NCI-H1694 treated with DMSO at 0.1 percent for 48 hours (cell line): ENCODE results near the gene DST.
A peak's percentile ranks its signal among the peaks of the same experiment; 100 is the strongest.
"Not testable (repeated sequence)": the region's sequence is repeated elsewhere in the genome, so short reads cannot be mapped to it uniquely, and the experiment has no call there.

ENCODE experiments used
- DNase-seq: peaks from one replicate; lab custom pipeline; 2025; lab: John Stamatoyannopoulos, UW

Gene DST

DNA sequence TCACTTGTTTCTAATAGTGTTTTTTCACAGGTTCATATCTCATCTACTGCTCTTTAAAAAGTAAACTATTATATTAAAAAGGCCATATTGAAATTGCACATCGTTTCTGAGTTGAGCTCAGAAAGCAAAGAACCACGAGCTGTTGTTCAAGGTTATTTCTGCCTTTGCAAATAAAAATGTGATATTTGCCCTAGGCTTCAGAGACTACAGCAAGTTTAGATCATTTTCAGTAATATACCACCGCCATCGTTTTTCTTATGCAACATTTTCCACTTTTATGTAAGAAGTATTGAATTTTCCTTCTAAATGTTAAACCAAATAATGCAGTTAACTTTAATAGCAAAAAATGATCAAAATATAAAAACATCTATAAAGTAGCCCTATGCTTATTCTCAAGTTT is 71.1 kb downstream of the DST start:
- no peak for DNase-seq

DNA sequence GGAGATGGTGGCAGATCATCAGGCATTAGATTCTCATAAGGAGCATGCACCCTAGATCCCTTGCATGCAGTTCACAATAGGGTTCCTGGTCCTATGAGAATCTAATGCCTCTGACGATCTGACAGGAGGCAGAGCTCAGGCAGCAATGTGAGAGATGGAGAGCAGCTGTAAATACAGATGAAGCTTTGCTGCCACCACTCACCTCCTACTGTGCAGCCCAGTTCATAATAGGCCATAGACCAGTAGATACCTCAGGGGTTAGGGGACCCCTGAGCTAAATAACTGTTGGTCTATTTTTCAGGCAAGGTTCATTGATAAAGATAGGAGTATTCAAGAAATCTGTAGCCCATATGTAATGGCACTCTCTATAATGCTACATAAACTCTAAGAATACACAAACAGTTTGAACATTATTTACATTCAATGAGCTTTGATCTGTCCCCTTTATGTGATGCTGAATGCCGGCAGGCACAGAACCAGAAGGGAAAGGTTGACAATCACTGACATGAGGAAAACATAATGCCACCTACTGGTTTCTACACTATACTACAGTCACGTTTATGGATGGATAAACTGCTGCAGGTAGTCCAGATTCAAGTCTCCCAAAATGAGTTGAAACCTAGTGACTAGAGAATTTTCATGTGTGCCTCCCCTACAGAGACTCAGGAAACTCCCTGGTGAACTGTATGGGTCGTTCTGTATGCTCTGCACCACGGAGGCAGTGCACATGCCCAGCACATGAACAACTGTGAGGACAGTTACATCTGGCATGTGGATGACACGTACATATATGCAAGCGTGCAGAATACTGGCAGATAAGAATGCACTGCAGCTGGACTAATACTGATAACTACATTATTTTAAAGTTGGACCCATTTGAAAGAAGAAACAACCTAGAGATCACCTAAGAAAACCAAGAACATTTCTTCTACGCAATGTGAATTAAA is 72.0 kb downstream of the DST start:
- peak; percentile 57 for DNase-seq

DNA sequence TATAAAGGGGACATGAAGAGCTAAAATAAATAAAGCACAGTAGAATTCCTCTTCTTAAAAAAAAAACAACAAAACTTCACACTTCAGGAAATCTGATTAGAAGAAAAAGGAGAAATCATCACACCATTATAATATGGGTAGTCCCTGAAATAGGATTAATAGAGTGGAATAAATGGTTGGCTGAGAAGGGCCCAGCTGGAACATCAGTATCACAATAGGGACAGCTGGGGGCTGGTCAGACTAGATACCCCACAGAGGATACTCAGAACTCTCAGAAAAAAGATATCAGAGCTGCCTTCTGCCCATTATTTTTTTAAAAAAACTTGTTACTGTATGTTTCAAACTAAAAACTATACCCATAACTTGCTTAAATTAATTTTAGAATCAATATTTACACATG is 75.2 kb downstream of the DST start:
- no peak for DNase-seq

DNA sequence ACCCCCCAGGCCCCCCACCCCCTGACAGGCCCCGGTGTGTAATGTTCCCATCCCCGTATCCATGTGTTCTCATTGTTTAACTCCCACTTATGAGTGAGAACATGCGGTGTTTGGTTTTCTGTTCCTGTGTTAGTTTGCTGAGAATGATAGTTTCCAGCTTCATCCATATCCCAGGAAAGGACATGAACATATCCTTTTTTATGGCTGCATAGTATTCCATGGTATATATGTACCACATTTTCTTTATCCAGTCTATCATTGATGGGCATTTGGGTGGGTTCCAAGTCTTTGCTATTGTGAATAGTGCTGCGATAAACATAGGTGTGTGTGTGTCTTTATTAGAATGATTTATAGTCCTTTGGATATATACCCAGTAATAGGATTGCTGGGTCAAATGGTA is 80.0 kb downstream of the DST start:
- DNase-seq: not testable (repeated sequence)

DNA sequence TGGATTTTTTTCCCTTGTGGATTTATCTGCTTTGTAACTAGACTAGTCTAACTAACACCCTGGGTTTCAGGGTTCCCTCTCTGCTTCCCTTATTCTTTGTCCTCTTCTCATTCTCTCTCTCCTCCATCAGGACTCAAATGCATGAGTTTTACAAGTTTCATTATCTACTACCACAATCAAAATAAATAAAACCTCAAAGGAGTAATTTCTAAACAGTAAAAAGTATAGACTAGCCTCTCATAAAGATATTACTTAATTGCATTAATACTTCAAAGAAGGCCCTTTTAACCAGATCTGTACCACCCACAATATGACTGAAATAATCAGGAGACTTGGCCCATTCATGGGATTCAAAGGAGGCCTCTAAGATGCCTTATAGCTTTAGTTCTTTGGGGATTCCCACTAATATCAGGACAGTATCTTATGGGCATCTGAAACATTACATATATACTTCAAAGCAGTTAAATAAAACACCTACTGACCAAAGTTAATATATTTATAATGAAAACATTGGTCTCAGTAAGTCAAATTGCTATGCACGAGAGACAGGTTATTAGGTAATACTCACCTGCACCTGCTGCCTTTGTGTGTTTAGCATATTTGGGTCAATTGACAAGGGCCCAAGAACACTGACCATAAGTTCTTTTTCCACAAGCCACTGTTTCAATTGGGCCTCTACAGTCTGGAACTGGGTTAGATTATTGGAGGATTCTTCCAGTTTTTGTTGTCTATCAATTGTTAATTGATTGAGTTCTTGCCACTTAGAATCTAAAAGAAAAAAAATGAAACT is 85.7 kb downstream of the DST start:
- no peak for DNase-seq

DNA sequence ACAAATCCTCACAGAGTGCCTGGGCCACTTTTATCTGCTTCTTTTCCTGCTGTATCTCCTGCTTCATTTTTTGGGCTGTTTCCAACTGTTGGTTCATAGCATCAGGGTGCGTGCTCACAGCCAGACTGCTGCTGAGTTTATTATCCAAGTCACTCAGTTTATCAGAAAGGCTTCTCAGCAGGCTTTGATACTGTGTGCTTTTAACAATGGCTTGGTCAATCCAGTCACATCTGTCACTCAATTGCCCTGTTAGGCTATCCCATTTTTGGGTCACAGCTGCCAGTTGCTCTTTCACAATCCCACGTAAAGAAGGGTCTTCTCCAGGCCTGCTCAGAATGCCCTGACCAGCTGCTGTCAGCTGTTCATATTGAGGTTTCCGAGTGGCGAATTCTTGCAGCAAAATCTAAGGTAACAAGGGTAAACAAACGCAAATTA is 87.2 kb downstream of the DST start:
- DNase-seq: no peak

DNA sequence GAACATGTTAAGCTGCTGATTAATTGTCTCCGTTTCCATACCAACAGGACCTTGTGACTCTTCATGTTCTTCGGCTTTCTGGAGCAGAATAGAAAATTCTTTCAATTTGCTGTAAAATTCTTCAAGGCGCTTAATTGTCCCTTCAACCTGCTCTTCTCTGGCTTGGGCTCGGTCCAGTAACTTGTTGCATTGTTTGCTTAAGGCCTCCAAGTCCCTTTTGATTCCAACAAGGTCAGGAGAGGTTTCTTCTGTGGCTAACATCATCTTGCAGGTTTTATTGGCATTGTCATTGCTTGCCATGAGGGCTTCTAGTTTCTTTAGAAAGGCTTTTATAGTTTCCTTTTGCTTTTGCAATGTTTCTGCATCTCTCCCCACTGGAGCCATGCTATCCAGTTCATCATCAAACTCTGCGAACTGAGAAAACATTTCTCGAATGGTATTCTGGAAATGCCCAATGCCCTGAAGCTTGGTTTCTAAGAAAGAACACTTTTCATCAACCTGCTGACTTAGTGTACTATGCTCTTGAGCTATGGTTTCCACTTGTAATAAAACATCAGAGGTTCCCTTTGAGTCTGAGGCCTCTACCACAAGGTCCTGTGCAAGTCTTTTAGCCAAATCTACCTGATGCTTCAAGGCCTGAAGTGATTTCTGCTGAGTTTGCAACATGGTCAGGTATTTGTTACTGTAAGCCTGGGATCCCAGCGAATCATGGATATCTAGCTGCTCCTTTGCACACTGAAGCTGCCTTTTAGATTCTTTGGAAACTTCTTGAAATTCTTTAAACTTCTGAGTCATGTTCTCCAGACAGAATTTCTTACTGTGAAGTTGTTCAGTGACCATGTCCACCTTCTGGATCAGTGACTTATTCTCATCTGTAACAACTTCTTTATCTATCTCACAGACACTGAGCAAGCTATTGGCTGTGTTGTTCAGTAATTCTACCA is 90.2 kb downstream of the DST start:
- no peak for DNase-seq

DNA sequence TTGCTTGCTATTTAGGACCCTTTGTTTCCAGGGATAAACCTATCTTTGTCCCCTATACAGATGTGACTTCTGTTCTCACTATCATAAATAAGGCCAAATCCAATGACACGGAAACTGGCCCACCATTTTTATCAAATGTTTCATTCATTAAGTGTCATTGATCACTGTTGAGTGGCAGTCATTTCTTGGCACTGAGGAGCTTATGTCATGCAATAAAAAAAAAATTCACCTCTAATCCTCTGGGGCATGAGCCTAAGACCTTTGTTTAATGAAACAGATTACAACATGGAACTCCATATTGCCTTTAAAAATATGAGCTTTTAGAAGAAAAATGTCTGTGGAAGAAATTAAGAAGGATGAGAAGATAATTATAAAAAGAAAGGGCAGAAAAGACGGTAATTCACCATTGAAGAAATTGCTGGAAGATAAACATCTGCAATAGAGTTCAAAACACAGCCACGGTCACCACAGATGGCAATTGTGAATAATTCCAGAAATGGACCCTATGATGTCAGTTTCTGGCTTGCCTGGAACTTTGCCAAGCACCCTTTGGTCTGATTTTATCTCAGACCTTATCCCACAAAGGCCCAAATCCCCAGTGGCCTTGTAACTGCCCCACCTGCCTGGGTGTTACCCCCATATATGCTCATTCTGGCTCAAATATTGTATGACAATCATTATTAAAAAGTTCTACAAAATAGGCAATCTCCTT is 91.1 kb downstream of the DST start:
- DNase-seq: no peak

DNA sequence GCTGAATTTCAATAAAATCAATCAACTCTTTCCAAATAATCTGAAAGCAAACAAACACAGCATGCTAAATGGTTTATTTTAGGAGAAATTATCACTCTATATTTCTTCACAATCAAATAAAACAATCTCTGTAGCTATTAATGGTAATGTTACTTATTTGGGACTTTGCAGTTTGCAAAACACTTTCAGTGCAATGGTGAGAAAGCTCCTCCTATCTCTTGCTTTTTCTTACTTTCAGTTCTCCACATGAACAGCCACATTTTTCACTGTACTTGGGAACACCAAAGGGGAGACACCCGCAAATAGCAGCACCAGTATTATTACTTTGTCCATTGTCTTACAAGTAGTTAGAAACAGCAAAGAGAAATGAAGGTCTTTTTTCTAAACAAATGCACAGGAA is 92.4 kb downstream of the DST start:
- DNase-seq: no peak

DNA sequence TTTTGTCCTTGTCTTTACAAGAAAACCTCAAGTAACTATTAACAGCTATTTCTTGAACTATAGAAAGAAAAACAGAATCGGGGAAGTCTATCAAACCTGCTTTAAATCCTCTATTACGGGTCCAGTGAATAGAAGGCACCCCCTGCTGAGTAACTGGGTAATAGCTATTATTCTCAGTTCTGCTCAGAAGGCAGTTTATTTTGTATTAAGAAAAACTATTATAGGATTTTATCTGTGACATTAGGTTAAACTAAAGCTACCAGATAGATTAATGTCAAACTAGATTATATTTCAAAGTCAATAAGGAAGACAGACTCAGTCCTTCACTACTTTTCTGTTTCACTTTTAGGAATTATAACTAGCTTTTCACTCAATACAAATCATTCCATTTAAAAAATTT is 93.7 kb downstream of the DST start:
- no peak for DNase-seq

DNA sequence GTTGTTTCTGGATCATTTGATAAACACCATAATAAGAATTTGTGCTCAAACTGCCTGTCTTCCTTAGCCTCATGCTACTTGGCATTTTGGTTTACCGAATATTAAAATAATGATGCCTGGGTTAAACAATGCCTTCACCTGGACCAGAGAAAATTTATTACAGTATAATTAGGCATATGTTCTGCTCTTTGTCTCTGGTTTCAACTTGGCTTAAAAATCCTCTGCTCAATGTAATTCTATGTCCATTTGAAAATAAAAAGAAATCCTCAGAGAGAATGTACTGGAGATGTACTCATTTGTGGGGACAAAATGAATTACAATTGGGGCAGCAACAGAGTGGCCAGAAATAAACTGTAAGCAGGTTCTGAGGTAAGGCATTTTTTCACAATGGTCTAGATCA is 95.0 kb downstream of the DST start:
- DNase-seq: no peak

DNA sequence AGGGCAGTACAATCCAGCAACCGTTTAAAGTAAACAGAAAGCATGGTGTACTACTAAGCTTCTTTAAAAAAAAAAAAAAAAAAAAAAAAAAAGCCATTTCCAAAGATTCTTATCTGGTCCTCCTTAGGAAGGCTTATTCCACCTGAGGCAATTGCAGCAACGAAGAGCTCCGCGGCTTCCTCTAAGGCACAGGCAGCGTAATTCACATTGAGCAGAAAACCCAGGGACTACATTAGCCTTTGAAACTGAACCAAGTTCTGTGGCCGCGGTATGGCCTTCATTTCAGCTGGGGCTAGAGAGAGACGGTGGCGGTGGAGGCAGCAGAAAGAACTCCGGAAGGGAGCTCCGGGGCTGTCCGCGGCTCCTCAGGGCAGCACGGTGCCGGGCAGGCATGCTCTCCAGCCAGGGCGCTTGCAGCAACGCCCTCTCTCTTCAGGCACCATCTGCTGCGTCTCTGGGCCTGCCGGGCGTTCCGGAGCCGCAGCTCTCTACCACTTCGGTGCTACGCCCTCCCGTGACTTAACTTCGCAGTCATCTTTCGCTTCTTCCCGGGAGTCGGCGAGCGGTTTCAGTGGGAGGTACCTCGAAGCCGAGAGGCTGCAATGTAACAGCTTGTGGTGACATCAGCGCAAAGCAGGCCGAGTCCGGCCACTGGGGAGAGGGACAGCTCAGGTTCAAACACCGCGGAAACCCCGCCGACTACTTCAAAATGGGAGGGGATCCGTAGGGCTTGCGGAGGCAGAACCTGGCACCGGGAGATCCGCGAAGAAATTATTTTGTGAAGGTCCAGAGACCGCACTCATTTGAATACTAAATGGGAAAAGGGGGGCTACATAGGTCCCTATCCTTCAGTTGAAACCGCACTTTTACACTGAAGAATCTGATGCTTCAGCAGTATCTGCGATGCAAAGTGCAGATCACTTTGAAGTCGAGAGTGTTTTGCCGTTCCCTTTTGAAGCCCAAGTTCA is 100.0 kb downstream of the DST start:
- no peak for DNase-seq

DNA sequence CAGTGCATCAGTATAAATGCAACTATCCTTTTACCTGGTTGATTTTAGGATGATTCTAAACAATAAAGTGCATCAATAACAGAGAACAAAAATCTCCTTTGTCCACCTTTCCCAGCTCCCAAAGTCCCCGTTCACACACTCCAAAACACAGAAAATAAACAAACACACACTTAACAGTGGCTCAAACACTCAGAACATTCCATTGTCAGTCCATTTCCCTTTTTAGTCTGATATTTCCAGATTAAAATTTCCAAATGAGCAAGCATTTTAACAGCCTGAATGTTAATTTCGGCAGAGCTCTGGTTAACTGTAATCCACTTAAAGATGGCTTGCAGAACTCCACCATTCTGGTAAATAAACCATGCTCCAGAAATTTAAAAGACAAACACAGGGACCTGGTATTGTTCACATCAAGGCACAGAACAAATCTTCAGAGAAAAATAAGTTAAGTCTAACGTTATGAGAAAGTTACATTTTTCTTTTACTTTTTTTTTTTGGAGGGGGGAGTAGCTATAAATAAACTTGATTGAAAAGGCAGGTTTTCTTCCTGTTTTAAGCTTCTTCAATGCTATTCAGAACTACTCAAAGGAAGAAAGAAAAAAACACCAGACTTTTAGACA is 100.8 kb downstream of the DST start:
- no peak for DNase-seq

DNA sequence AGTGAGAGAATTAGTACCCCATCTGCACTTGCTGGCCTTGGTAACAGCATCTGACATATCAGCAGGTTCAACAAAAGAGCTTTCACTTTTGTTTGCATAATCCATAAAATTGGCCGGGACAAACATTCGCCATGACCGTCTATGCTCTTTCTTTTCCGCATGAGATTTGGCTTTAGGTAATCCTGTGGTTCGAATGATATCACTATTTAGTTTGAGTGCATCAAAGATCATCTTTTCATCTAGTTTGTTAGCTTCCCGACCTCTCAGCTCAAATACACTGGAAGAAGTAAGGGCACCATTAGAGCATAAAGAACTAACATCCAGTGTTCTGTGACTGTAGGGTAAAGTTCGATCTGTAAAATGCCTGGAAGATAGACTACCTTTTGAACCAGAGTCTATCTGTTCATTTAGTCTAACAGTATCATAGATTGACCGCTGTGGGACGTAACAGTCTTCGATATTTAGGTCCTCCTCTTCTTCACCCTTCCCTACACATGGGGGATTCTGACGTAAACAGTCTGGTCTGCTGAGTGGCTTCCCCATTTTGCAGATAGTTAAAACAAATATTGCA is 101.6 kb downstream of the DST start:
- no peak for DNase-seq

DNA sequence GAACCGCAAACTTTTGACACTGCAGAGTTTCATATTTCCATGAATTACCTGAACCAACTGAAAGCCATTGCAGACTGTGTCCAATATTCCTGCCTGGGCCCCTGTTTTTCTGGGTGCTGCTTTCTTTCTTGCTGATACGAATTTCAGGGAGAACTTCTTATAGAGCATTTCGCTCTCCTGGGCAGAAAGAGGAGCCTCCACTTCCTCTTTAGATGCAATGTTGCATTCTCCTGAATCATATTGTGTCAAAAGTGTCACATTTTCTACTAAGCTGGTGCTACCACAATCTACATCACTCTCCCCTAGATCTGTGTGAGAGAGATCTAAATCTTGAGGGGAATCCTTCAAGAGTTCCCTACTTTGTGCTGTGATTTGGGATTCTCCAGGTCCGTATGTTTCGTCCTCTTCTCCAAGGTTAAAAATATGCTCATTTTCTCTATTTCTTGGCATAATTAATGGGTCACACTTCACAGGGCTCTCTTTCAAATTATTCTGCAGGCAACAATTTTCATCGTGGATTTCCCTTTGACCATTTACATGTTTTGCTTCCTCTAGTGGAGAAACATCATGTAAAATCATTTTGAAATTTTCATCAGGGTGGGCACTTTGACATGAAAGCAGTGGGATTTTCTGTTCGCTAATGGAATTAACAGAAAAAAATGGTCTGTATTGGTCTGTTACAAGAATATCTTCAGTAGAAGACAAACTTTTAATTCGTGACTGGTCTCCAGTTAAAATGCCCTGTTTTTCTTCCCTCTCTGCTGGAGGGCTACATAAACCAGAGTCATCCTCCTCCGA is 102.3 kb downstream of the DST start:
- no peak for DNase-seq

DNA sequence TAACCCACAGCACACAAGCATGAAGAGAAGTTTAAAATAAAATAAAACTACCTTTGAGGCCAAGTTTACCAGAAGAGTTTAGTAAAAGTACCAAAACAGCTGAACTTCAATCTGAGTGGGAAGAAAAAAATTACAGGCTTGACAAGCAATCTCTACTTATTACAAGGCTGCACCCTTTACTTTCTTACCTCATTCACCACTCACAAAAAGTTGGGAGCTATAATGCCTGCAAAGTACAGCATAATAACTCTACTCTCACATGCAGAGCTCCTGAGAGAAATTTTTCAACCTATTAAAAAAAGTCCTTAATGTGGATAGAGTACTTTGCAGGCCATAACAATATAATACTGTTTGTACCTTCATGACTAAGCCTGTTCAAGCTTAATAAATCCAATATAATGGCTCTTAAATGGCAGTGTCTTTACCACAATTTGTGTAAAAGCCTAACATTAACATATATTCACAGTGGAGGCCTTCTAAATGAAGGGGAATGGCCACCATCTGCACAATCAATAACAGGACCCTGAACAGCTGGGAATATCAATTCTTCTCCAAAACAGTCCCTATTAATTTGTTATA is 103.1 kb downstream of the DST start:
- no peak for DNase-seq

DNA sequence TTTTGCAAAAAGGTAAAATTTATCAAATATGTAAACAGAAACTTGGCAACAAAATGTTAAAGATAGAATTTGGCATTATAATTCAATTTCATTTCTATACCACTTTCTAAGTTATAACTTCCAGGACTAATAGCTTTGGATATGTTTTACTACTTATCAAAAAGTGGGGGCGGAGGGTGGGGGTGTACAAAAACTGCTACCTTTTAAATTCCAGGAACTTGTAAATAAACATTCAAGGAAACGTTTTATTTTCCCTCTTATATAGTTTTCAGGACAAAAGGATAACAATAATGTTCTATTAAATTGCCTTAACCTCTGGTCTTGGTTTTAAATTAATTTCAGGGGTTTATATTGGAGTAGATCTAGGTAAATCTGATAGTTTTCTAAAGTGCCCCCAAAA is 103.8 kb downstream of the DST start:
- DNase-seq: no peak

DNA sequence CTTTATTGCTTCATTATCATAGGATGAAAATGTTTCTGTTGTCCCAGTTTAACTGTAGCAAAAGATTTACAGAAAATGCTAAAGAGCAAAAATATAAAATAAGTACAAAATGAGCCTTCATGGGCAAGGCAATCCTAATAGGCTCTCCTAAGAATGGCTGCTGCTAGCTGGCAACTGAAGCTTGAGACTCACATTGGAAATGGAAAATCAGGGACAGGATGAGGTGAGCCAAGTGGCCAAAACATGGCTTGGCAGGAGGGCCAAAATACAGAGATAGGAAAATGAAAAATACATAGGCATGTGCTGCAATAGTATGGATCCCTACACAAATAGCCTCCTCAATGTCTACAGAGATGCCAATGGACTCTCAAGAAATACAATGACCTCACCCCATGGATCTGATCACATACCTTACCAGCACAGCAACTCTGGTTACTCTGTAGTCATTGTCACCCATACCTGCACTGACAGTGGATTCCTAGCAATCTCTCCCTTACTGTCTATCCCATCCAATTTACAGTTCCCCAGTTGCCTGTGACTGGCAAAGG is 105.4 kb downstream of the DST start:
- no peak for DNase-seq
